LNCAP (cell line): Measurements from ENCODE around the gene PALLD.

ENCODE experiments used
- TF ChIP-seq, protein P1 (sequence below): fragments of 450-650 bp; IDR thresholded peaks from 2 replicates; pipeline ENCODE4 v1.5.1; 2017; ENCODE audit warnings: mild to moderate bottlenecking

The PALLD gene

DNA sequence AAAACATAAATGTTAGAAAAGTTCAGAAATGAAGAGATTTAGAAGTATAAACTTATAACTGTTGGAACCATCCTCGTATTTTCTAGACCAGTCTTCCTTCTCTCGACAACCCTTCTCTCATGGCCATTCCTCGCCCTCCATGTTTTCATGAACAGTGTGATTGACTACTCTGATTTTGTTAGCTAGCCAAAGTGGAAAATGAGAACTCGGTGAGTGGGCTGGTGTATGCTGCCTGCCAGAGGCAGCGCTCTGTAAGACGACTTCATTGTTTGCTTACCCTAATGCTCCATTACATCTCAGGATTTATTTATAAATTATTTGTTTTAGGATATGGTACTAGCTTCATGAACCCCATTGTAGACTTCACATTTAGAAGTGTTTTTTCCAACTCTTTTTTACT lies 360.2 kb downstream of the PALLD start:
- TF ChIP-seq, protein P1, sequence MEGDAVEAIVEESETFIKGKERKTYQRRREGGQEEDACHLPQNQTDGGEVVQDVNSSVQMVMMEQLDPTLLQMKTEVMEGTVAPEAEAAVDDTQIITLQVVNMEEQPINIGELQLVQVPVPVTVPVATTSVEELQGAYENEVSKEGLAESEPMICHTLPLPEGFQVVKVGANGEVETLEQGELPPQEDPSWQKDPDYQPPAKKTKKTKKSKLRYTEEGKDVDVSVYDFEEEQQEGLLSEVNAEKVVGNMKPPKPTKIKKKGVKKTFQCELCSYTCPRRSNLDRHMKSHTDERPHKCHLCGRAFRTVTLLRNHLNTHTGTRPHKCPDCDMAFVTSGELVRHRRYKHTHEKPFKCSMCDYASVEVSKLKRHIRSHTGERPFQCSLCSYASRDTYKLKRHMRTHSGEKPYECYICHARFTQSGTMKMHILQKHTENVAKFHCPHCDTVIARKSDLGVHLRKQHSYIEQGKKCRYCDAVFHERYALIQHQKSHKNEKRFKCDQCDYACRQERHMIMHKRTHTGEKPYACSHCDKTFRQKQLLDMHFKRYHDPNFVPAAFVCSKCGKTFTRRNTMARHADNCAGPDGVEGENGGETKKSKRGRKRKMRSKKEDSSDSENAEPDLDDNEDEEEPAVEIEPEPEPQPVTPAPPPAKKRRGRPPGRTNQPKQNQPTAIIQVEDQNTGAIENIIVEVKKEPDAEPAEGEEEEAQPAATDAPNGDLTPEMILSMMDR = no peak

DNA sequence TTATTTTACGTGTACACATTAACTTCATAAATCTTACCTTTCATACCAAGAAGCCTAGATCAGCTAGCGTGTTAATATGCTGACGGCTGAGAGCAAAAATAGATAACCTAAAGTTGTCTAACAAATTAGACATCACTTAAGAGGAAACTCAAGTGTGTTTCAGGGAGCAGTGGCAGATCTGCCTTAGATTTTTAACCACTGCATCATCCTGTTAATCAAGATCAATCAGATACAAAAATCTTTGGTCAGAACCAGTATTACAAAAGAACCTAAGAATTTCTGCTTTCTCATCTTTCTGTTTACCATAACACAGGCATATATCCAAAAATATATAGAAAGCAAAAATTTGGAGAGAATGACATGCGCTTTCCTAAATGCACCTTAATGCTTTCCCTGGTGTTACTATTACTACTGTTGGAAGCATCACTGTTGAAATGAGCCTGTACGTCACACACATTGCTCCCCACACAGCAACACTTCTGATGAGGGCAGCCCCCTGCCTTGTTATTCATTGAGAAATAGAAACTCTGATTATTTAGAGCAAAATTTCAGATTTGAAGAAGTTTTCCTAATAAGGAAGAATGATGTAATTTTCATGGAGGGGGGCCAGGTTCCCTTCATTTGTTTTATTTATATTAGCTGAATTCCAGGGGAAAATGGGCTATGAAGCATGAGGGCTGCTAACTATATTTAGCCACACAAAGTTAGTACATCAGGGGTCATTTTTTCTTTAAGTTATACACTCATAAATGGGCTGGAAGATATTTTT lies 360.9 kb downstream of the PALLD start:
- TF ChIP-seq, protein P1 = no peak

DNA sequence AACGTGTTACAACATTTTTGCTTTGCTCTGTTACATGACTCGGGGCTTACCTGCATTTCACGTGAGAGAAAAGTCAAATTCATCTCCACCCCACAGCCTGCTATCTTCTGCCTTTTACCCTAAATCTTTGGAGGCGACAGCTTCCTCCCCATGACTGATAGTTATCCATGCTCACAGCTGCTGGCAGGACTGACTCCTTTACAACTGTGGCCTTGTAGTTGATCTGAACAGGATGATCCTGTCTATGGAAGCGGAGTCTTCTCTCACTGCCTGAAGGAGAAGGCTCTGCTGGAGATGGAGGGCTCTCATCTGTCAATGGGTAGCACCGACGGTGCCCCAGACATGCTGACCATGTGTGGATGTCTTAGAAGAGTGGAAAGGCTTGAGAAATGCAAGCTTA lies 362.2 kb downstream of the PALLD start:
- TF ChIP-seq, protein P1 = no peak

DNA sequence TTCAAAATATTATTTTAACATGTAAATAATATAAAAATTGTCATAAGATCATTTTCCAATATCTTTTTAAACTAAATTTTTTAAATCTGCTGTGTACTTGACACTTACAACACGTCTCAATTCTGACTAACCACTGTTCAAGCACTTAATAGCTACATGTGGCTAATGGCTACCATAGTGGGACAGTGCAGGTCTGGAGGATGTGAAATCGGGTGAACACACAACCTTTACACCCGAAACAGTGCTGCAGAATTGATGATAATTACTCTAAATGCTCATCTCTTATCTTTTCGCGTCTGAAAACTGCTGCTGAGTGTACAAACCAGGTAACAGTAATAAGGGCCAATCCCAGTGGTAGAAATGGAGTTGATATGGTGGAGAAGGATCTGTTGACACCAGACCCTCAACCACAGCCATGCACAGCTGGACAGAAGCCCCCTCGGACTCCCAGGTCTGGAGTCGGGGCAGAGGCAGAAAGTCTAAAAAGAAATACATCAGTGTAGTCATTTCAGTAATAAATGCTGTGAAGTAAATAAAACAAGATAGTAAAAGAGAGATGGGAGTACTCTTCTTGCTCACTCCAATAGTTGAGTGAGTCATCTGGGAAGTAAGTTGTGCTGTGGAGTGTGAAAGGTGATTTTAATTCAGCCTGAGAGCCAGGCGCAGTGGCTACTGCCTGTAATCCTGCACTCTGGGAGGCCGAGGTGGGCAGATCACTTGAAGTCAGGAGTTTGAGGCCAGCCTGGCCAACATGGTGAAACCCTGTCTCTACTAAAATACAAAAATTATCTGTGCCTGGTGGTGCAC lies 363.2 kb downstream of the PALLD start:
- TF ChIP-seq, protein P1 = no peak

DNA sequence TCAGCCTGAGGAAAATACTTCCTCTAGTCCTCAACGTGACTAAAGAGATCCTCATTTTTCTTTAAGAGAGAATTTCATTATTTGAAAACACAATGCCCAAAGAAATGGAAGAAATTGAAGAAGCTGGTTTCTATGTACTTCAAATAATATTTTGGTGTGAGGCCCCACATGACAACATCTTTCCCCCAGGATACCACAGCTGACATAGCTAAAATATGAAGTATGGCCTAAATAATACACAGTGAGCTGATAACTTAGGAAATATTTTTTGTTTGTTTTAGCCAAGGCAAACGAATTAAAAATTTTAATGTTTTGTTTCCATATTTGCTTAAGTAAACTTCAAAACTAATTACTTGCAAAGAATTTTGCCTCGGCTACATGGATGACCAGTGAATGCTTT lies 364.0 kb downstream of the PALLD start:
- TF ChIP-seq, protein P1 = no peak

DNA sequence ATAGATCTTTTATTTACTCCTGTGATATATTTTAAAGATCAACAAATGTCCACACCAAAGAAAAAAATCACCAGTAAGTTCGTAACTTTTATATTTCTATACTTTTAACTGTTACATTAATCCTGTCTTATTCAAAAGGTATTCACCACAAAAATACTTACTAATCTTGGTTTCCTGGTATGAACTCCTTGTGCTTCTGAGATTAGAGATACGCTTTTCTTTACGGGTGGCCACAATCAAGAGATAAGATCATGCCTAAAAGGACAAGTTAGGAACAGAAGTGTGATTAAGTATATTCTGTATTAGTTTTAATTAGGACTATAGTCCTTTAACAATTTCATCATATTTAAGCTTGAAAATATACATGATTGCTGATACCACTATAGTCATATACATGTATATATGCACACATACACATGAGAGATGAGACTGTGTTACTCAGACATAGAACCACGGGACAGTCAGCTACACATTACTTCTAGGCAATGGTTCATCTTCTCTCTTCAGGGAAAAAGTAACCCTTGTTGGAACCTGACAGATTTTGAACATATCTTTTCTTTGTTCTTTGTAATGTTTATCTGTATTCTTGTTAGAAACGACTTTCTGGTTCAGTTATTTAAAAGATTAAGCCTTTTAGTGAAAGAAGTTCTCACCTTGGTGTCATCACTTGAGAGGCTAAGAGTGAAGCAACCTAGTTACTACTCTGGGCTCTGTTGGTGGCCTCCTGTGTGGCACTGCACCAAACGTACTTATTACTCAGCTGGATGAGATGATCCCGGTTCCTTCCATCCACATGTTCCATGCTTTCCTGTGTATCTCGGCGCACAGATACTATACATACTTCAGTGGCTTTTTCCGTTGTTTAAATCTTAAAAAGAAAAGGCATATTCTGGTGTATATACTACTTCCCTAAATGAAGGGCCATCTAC lies 367.1 kb downstream of the PALLD start:
- TF ChIP-seq, protein P1 = no peak
